Ishikawa (cell line): ENCODE data around the gene NOS2.

Experiments
- CEBPB ChIP-seq: IDR thresholded peaks from 2 replicates; pipeline ENCODE4 v1.6.1; 2012
- CREB1 ChIP-seq: IDR thresholded peaks from 2 replicates; pipeline ENCODE4 v1.6.1; 2012; ENCODE audit warnings: low read depth
- EGR1 ChIP-seq: IDR thresholded peaks from 2 replicates; pipeline ENCODE4 v1.6.1; 2012
- EP300 ChIP-seq: IDR thresholded peaks from 2 replicates; pipeline ENCODE4 v1.6.1; 2012; ENCODE audit warnings: borderline replicate concordance
- FOXM1 ChIP-seq: IDR thresholded peaks from 2 replicates; pipeline ENCODE4 v1.6.1; 2012; ENCODE audit warnings: low read depth, borderline replicate concordance
- NFIC ChIP-seq: IDR thresholded peaks from 2 replicates; pipeline ENCODE4 v1.6.1; 2012
- RAD21 ChIP-seq: IDR thresholded peaks from 2 replicates; pipeline ENCODE4 v1.6.1; 2012; ENCODE audit warnings: low read depth
- TAF1 ChIP-seq: IDR thresholded peaks from 2 replicates; pipeline ENCODE4 v1.6.1; 2012; ENCODE audit warnings: low read depth, mild to moderate bottlenecking
- TCF12 ChIP-seq: IDR thresholded peaks from 2 replicates; pipeline ENCODE4 v1.6.1; 2012; ENCODE audit warnings: low read depth
- TEAD4 ChIP-seq: IDR thresholded peaks from 2 replicates; pipeline ENCODE4 v1.6.1; 2012
- YY1 ChIP-seq: IDR thresholded peaks from 2 replicates; pipeline ENCODE4 v1.6.1; 2012; ENCODE audit warnings: low read depth
- ZBTB7A ChIP-seq: IDR thresholded peaks from 2 replicates; pipeline ENCODE4 v1.6.1; 2012; ENCODE audit warnings: low read depth
- TF ChIP-seq, protein P1 (sequence below): IDR thresholded peaks from 2 replicates; pipeline ENCODE4 v1.6.1; 2012
- TF ChIP-seq, protein P2 (sequence below): IDR thresholded peaks from 2 replicates; pipeline ENCODE4 v1.6.1; 2012; ENCODE audit warnings: low read depth, mild to moderate bottlenecking
- TF ChIP-seq, protein P3 (sequence below): IDR thresholded peaks from 2 replicates; pipeline ENCODE4 v1.6.1; 2012

The NOS2 gene

DNA sequence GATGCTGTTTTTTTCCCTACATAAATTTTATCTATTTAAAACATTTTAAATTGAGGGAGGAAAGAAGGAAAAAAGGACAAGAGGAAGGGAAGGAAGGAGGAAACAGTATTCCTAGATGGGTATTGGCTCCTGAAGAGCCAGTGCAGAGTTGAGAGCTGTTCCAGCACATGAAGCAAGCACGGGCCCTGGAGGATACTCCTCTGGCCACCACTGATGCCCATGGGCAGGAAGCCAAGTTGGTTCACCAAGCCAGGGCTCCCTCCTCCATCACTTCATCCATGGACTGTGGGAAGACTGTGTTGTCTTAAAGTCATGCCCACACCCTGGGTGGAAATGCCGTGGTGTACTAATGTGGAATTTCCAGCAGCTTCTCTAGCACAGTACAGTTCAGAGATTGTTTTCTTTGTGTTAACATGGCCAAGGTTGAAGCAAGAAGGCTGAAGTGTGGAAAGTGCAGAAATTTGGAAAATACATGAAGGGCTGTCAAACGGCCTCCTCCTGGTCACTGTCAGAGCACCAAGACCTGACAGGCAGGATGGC, 23.9 kb upstream of the NOS2 start:
- no peak for TF ChIP-seq TAF1
- TF ChIP-seq CREB1: no peak
- TF ChIP-seq NFIC: no peak

DNA sequence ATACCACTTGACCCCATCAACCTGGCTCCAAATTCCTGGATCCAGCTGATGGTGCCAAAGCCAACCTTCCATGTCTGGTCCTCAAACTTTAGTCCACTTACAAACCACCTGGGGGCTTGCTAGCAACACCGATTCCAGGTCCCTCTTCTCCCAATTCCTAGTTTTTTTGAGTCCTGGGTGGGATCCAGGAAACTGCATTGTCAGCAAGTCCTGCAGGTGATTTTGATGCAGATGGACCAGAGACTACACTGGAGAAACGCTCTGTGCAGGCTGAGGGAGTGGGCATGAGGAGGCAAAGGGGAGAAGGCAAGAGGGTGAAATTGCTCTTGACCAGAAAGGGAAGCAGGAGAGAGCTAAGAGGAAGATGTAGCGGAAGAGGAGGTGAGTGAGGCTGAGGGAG, 21.0 kb upstream of the NOS2 start:
- no peak for TF ChIP-seq NFIC
- no peak for TF ChIP-seq RAD21
- TF ChIP-seq YY1: no peak
- TF ChIP-seq EGR1: no peak
- TF ChIP-seq ZBTB7A: no peak
- TF ChIP-seq FOXM1: no peak
- no peak for TF ChIP-seq EP300
- TF ChIP-seq CREB1: no peak
- TF ChIP-seq, protein P1, sequence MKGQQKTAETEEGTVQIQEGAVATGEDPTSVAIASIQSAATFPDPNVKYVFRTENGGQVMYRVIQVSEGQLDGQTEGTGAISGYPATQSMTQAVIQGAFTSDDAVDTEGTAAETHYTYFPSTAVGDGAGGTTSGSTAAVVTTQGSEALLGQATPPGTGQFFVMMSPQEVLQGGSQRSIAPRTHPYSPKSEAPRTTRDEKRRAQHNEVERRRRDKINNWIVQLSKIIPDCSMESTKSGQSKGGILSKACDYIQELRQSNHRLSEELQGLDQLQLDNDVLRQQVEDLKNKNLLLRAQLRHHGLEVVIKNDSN: no peak
- TF ChIP-seq TEAD4: no peak
- no peak for TF ChIP-seq TAF1
- TF ChIP-seq TCF12: no peak
- no peak for TF ChIP-seq CEBPB
- TF ChIP-seq, protein P2, sequence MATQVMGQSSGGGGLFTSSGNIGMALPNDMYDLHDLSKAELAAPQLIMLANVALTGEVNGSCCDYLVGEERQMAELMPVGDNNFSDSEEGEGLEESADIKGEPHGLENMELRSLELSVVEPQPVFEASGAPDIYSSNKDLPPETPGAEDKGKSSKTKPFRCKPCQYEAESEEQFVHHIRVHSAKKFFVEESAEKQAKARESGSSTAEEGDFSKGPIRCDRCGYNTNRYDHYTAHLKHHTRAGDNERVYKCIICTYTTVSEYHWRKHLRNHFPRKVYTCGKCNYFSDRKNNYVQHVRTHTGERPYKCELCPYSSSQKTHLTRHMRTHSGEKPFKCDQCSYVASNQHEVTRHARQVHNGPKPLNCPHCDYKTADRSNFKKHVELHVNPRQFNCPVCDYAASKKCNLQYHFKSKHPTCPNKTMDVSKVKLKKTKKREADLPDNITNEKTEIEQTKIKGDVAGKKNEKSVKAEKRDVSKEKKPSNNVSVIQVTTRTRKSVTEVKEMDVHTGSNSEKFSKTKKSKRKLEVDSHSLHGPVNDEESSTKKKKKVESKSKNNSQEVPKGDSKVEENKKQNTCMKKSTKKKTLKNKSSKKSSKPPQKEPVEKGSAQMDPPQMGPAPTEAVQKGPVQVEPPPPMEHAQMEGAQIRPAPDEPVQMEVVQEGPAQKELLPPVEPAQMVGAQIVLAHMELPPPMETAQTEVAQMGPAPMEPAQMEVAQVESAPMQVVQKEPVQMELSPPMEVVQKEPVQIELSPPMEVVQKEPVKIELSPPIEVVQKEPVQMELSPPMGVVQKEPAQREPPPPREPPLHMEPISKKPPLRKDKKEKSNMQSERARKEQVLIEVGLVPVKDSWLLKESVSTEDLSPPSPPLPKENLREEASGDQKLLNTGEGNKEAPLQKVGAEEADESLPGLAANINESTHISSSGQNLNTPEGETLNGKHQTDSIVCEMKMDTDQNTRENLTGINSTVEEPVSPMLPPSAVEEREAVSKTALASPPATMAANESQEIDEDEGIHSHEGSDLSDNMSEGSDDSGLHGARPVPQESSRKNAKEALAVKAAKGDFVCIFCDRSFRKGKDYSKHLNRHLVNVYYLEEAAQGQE: no peak

DNA sequence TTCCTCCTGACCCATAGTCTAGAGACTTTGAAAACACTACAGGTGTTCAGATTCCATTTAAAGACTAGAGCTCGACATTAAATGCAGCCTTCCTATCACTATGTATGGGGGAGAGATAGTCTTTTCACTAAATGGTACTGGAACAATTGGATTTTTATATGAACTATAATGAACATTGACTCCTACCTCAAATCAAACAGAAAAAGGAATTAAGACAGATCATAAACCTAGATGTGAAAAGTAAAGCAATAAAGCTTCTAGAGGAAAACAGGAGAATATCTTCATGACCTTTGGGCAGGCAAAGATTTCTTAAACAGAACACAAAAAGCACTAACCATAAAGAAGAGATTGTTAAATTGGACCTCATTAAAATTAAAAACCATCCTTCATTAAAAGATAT, 18.8 kb upstream of the NOS2 start:
- TF ChIP-seq, protein P3, sequence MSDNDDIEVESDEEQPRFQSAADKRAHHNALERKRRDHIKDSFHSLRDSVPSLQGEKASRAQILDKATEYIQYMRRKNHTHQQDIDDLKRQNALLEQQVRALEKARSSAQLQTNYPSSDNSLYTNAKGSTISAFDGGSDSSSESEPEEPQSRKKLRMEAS: no peak
- no peak for TF ChIP-seq FOXM1
- no peak for TF ChIP-seq TEAD4
- TF ChIP-seq, protein P2: no peak
- TF ChIP-seq YY1: no peak
- no peak for TF ChIP-seq RAD21
- TF ChIP-seq TAF1: no peak
- TF ChIP-seq EGR1: no peak
- TF ChIP-seq TCF12: no peak
- no peak for TF ChIP-seq CREB1
- no peak for TF ChIP-seq CEBPB
- no peak for TF ChIP-seq ZBTB7A
- TF ChIP-seq NFIC: no peak
- TF ChIP-seq, protein P1: no peak
- no peak for TF ChIP-seq EP300

DNA sequence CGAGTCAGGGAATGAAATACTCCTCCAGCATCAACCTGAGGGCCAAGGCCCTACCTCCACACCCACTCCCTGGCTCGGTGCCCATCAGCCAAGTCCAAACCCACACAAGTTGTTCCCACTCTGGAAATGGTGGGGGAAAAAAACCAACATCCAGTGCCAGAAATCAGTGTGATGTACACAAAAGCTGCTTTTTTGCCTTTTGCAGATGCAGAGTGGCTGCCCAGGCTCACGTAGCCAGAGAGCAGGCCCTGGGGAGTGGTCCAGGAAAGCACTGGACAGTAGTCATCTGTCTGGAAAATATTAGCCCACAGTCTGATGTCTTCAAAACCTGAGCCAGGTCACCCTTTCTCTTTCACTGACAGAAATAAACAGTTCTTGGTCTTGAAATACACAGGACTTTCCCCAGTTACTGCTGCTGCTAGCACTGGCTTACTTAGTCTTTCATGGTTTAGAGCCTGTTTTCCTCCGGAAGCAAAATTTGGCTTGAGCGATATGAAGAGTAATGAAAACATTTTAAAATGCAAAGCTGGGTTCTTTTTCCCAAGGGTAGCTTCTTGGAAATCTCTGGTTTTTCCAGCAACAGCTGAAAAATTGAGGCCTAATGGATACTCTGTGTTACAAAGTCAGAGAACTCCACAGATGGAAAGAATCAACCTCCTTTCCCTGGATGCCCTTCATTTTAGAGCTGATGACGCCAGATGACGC, 18.2 kb upstream of the NOS2 start:
- TF ChIP-seq TCF12: no peak
- TF ChIP-seq ZBTB7A: no peak
- TF ChIP-seq, protein P1: no peak
- no peak for TF ChIP-seq EGR1
- TF ChIP-seq, protein P2: no peak
- no peak for TF ChIP-seq FOXM1
- no peak for TF ChIP-seq RAD21
- TF ChIP-seq TAF1: no peak
- no peak for TF ChIP-seq CEBPB
- TF ChIP-seq TEAD4: no peak
- TF ChIP-seq CREB1: no peak
- TF ChIP-seq NFIC: no peak
- TF ChIP-seq EP300: no peak
- TF ChIP-seq, protein P3: no peak
- no peak for TF ChIP-seq YY1
